ENCODE results near the gene C1QTNF4. TPM values are rescaled to one million over a fixed set of nuclear protein-coding genes. Genes with fewer than 3 reads are reported as not detected.

The C1QTNF4 gene
- total and polyA plus RNA-seq, 2 of the 4 experiments (the other 2 are of a cell fraction): 0.12 TPM; not detected in 1

DNA sequence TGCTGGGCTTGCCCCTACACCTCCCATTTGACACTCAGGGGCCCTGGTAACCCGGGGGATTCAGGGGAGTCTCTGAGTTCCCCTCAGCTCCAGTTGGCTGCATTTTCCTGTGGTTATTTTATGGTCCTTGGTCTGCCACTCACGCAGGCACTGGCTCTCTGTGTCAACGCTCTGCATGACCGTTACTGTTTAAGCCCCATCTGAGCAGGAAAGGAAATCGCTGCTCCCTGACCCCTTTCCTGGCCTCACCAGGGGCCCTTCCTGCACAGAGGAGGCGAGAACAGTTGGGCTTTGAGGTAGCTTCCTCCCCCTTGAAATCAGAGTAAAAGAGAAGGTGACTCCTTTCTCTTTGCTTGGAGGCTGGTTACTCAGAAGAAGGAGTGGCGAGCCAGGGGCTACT lies 2.4 kb downstream of the C1QTNF4 start:
- no peak overlapping the region for H3K18ac ChIP-seq (ENCODE audit: low read depth, low read length)
- no peaks in the 10 kb centered on the region for H3K4me1 ChIP-seq (ENCODE audit: control insufficient read depth, insufficient read depth, low read length)
- H2BK120ac ChIP-seq (ENCODE audit: low read depth, low read length): no peak overlapping the region
- no peak overlapping the region for H3K4me3 ChIP-seq (ENCODE audit: insufficient read depth, low read depth, low read length)
- no peak overlapping the region for H3K27ac ChIP-seq (ENCODE audit: insufficient read depth, low read length)
- DNase-seq (no peak), ATAC-seq (ENCODE audit: low read depth) (no peak)
- H4K20me1 ChIP-seq (ENCODE audit: insufficient read depth, low read length): no peaks in the 10 kb centered on the region
- H3K56ac ChIP-seq (ENCODE audit: extremely low read depth, insufficient read depth, low read length): no peak overlapping the region
- no peaks in the 10 kb centered on the region for H3K9me1 ChIP-seq (ENCODE audit: insufficient read depth, low read length)
- POLR2A ChIA-PET (ENCODE audit: unreplicated experiment): no interaction called here
- intact Hi-C loops (cut with micrococcal nuclease): no loop called here
- H3K4me2 ChIP-seq (ENCODE audit: low read depth, low read length): no peak overlapping the region
- TF ChIP-seq MXI1 (IDR thresholded peaks at IDR 0.05; ENCODE audit: borderline replicate concordance, low read depth, low read length) (no peak), FOS (IDR thresholded peaks at IDR 0.05; ENCODE audit: low read depth, low read length) (no peak), POLR2A (IDR thresholded peaks at IDR 0.05; ENCODE audit: low read depth, low read length) (no peak), BHLHE40 (IDR thresholded peaks at IDR 0.05; ENCODE audit: low read depth, low read length) (no peak), CEBPB (IDR thresholded peaks at IDR 0.05; ENCODE audit: low read depth, low read length) (no peak), RAD21 (IDR thresholded peaks at IDR 0.05; ENCODE audit: low read length) (no peak), MAFK (IDR thresholded peaks at IDR 0.05; ENCODE audit: low read depth, low read length) (no peak), RFX5 (IDR thresholded peaks at IDR 0.05; ENCODE audit: low read depth, low read length) (no peak), CHD1 (IDR thresholded peaks at IDR 0.05; ENCODE audit: low read depth, low read length) (no peak), SMC3 (IDR thresholded peaks at IDR 0.05; ENCODE audit: low read depth, low read length) (no peak)
- TF ChIP-seq, protein P1, sequence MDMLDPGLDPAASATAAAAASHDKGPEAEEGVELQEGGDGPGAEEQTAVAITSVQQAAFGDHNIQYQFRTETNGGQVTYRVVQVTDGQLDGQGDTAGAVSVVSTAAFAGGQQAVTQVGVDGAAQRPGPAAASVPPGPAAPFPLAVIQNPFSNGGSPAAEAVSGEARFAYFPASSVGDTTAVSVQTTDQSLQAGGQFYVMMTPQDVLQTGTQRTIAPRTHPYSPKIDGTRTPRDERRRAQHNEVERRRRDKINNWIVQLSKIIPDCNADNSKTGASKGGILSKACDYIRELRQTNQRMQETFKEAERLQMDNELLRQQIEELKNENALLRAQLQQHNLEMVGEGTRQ (IDR thresholded peaks at IDR 0.05; ENCODE audit: low read depth, low read length): no peak
- TF ChIP-seq, protein P2, sequence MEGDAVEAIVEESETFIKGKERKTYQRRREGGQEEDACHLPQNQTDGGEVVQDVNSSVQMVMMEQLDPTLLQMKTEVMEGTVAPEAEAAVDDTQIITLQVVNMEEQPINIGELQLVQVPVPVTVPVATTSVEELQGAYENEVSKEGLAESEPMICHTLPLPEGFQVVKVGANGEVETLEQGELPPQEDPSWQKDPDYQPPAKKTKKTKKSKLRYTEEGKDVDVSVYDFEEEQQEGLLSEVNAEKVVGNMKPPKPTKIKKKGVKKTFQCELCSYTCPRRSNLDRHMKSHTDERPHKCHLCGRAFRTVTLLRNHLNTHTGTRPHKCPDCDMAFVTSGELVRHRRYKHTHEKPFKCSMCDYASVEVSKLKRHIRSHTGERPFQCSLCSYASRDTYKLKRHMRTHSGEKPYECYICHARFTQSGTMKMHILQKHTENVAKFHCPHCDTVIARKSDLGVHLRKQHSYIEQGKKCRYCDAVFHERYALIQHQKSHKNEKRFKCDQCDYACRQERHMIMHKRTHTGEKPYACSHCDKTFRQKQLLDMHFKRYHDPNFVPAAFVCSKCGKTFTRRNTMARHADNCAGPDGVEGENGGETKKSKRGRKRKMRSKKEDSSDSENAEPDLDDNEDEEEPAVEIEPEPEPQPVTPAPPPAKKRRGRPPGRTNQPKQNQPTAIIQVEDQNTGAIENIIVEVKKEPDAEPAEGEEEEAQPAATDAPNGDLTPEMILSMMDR (conservative IDR thresholded peaks at IDR 0.05; ENCODE audit: low read depth, low read length): no peak
- TF ChIP-seq, protein P3, sequence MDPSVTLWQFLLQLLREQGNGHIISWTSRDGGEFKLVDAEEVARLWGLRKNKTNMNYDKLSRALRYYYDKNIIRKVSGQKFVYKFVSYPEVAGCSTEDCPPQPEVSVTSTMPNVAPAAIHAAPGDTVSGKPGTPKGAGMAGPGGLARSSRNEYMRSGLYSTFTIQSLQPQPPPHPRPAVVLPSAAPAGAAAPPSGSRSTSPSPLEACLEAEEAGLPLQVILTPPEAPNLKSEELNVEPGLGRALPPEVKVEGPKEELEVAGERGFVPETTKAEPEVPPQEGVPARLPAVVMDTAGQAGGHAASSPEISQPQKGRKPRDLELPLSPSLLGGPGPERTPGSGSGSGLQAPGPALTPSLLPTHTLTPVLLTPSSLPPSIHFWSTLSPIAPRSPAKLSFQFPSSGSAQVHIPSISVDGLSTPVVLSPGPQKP (IDR thresholded peaks at IDR 0.05; ENCODE audit: borderline replicate concordance, low read depth, low read length): no peak
- H2AFZ ChIP-seq (replicated peaks; ENCODE audit: low read length, poor library complexity): no peak overlapping the region
- no peaks in the 10 kb centered on the region for H3K36me3 ChIP-seq (ENCODE audit: control insufficient read depth, insufficient read depth, low read length)
- H2AK9ac ChIP-seq (replicated peaks; ENCODE audit: low read depth, low read length, poor library complexity): no peak overlapping the region
- H3K9ac ChIP-seq (ENCODE audit: low read depth, low read length): no peak overlapping the region
- BruUV-seq (replicated peaks): no TSS peak
- no peak overlapping the region for H3K14ac ChIP-seq (replicated peaks; ENCODE audit: low read depth, low read length)
- in situ Hi-C loops (cut with MboI; ENCODE audit: low sequenced_read_pairs): no loop called here
- no peak overlapping the region for H3K23ac ChIP-seq (ENCODE audit: low read depth, low read length)
- no peak overlapping the region for H4K8ac ChIP-seq (ENCODE audit: low read depth in 2 of 2, low read length in 2 of 2)
- H3K9me3 ChIP-seq (ENCODE audit: control insufficient read depth, insufficient read depth, low read length): peaks cover 3% of the 10 kb centered on the region
- no peak overlapping the region for H2BK15ac ChIP-seq (ENCODE audit: low read depth, low read length)
- no peak overlapping the region for H2AK5ac ChIP-seq (ENCODE audit: low read depth, low read length)
- WGBS, 2 experiments (ENCODE audit: extremely low coverage in 2 of 2, insufficient read length in 1 of 2): no CpG with 5 or more reads among the region's 7 CpGs
- no peaks in the 10 kb centered on the region for H3K79me1 ChIP-seq (ENCODE audit: low read depth in 1 of 2, low read length in 2 of 2)
- dilution Hi-C loops (cut with HindIII; ENCODE audit: low sequenced_read_pairs, unreplicated experiment): no loop called here
- CTCF ChIA-PET: no interaction called here
- peaks cover 57% of the 10 kb centered on the region for H3K27me3 ChIP-seq (ENCODE audit: control insufficient read depth, insufficient read depth, low read length)
- H2BK20ac ChIP-seq (ENCODE audit: low read depth, low read length): no peak overlapping the region
- no peak overlapping the region for H3K4ac ChIP-seq (ENCODE audit: low read depth, low read length)
- H4K91ac ChIP-seq (ENCODE audit: insufficient read depth, low read depth, low read length): no peak overlapping the region
- no peak overlapping the region for H4K5ac ChIP-seq (ENCODE audit: low read depth, low read length)
- H2BK5ac ChIP-seq (ENCODE audit: low read depth, low read length, poor library complexity, severe bottlenecking): no peak overlapping the region
